22Rv1 (cell line): ENCODE measurements around the gene ADAT2.

ENCODE experiments used
- H3K27ac ChIP-seq: fragments of 450-650 bp; 2 replicates; pipeline ENCODE4 v1.5.1; 2017
- CTCF ChIP-seq: fragments of 450-650 bp; IDR thresholded peaks from 2 replicates; pipeline ENCODE4 v1.5.1; 2017; ENCODE audit warnings: mild to moderate bottlenecking
- ZFX ChIP-seq: fragments of 450-650 bp; IDR thresholded peaks from 2 replicates; pipeline ENCODE4 v1.6.1; 2017; ENCODE audit warnings: antibody characterized with exemption, borderline replicate concordance

The ADAT2 gene

GRCh38 chr6:143401636-143402370 lies 48.7 kb downstream of the ADAT2 start:
- no peak overlapping the region for H3K27ac ChIP-seq
- TF ChIP-seq CTCF (no peak), ZFX (no peak)

DNA sequence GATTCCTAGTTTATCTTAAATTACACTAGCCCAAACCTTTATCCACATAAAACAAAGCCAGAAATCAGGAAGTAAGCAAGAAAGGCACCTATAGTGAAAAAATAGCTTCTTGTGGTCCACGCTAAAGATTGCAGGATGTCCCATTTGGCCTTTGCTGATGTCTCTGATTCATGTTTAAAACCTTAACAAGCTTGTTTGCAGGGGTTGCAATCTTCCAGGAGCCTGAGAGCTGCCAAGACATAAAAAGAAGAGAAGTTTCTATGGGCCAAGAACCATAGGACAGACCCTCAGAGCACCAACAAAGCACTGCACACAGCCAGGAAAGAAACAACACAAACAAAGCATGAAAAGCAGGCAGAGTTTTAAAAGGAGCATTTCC lies 49.4 kb downstream of the ADAT2 start:
- H3K27ac ChIP-seq, result no peak overlapping the region
- TF ChIP-seq CTCF (no peak), ZFX (no peak)

DNA sequence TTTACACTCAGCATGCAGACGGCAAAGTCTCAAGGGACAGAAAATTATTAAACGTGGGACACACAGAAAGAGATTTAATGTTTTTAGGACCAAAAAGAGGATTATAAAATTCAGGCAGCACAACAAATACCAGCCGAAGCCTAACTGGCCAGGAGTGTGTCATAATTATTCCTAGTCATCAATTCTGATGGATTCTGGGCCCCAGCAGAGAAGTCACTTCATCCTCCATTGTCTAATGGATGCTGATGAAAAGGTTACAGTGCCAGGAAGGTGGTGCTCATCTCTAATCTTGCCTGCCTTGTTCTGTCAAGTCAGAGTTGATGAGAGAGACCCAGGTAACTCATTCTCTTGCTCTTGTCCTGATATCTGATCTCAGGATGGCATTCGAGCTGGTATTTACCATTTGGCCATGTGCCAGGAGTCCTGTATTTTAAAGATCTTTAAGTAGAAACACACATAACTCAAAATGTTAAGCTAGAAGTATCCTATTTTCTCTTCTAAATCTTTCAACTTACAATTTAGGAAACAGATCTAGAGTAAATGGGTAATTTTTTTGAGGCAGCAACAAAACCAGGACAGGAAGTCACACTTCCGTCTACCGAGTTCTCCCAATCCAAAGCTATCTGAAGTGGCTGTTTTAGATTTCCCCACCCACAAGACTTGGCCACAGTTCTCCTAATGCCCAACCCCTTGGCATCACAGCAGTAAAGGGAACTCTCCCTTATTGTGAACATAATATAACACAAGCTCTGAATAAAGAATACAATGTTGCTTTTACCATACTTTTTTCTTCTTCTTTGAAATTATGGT lies 50.0 kb downstream of the ADAT2 start:
- TF ChIP-seq ZFX, result no peak
- TF ChIP-seq CTCF, result no peak
- no peak overlapping the region for H3K27ac ChIP-seq

DNA sequence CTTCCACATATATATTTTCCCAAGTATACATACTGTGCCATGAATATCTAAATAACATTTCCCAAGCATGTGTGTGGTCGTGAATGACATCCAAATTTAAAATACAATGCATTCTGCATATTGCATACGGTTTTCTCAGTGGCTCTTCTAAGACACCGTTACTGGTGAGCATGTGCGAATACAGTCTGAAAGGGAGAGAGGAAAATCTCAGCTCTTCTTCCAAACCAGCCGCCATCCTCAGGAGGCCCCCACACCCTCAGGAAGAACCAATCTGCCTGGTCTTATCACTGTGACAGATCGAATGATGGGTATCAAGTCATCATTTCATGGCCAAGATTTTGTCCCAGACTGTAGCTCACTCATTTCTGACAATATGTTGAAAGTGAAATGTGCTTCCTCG lies 50.7 kb downstream of the ADAT2 start:
- TF ChIP-seq ZFX (no peak), CTCF (no peak)

DNA sequence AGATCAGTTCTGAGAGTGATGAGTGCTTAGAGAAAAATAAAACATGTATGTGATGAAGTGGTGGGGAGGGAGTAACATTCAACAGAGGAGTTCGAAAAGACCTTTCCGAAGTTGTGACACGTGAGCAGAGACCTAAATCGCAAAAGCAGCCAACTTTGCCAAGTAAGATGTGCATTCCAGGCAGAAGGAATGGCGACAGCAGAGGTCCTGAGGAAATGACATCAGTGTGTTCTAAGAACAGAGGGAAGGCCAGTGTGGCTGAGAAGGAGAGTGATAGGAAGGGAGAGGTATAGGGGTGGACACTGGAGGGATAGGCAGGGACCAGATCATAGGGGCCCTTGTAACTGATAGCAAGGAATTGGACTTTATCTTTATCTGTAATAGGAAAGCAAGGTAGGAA lies 51.3 kb downstream of the ADAT2 start:
- no peak overlapping the region for H3K27ac ChIP-seq
- no peak for TF ChIP-seq ZFX
- no peak for TF ChIP-seq CTCF

More for the DNA sequence above, 50.7 kb downstream of the ADAT2 start:
- no peak overlapping the region for H3K27ac ChIP-seq

DNA sequence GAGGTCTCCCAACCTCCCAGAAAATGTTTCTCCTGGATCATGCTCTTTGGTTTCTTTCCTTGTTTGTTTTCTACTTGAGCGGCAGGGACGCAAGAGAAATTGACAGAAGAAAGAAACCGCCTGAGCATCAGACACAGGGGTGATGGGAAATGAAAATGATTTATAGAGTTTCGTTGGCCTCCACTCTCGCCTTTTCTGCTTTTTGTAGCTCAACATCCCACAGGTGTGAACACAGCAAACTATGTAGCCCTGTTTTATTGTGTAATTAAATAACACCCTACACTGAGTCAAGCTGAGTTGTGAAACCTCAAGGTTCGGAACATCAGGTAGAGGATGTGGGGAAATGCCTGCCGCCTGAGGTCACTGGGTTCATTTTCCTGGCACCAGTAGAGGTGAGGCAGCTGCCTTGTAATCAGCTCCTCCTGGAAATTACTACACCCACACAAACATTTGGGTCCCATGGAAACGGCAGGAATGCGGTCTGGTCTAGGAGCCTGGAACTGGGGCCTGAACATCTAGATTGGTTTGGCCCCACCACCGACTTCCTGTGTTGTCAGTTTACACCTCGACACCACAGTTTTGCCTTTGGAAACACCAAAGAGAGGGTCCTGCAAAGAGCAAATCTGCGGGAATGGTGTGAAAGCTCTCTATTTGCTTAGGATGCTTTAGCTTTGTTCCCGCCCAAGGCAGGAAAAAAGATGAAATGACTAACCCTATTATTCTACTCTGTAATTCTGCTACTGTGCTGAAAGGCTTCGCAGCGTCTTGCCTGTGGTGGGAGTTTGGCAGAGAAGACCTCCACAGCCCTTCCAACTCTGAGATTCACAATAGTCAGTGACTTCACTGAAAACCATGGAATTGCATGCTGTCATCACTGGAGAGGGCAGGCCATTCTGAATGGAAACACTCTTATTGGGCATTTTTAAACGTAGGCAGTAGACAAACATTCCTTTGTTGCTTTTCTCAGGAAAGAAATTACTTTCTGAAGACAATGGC lies 53.0 kb downstream of the ADAT2 start:
- no peak overlapping the region for H3K27ac ChIP-seq
- TF ChIP-seq ZFX (no peak), CTCF (no peak)
